GM13976 (cell line): ENCODE measurements around the gene RRAS2.

ENCODE experiments used
- DNase-seq: peaks from one replicate; pipeline ENCODE4 v3.0.0; 2012; ENCODE audit warnings: low spot score
- CTCF ChIP-seq: IDR thresholded peaks from 2 replicates; pipeline ENCODE4 v1.5.1; 2012; ENCODE audit warnings: borderline replicate concordance, mild to moderate bottlenecking; ENCODE audit not compliant: insufficient read depth; ENCODE audit errors: extremely low read depth, missing control alignments, control extremely low read depth
- in situ Hi-C: fragments of 300-500 bp; cut with MboI; formaldehyde crosslinking; loops from one replicate; pipeline ENCODE4 v1.12.0; 2022; ENCODE audit warnings: low sequenced_read_pairs, mixed read lengths, inconsistent platforms; ENCODE audit not compliant: unreplicated experiment

The RRAS2 gene

GRCh38 chr11:14323118-14323676, 35.8 kb downstream of the RRAS2 start:
- in situ Hi-C loops: no loop called here
- DNase-seq: no peak
- no peak for TF ChIP-seq CTCF

GRCh38 chr11:14322510-14322909, 36.5 kb downstream of the RRAS2 start:
- DNase-seq: no peak
- no peak for TF ChIP-seq CTCF
- in situ Hi-C loops: no loop called here

DNA sequence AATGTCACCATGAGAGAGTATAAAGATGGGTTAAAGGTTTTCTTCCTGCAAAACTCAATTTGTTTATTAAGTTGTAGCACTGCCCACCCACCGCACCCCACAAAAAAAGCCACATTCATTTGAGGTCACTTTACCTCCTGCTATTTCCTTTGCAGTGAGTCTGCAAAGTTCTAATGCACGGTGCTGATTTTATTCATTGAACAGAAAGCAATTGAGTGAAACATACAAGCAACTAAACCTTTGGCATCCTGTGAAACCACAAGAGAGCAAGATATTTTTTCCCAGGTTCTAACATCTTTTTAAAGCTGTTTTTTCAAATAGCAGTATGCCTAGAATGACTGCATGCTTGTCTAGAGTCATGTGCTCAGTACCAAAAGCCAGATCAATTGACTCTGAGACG, 39.0 kb downstream of the RRAS2 start:
- no peak for DNase-seq
- in situ Hi-C loops: no loop called here
- no peak for TF ChIP-seq CTCF

- no peak for TF ChIP-seq CTCF
- in situ Hi-C loops: no loop called here
- DNase-seq: no peak
Measured at GRCh38 chr11:14318581-14318981, 40.4 kb downstream of the RRAS2 start.

DNA sequence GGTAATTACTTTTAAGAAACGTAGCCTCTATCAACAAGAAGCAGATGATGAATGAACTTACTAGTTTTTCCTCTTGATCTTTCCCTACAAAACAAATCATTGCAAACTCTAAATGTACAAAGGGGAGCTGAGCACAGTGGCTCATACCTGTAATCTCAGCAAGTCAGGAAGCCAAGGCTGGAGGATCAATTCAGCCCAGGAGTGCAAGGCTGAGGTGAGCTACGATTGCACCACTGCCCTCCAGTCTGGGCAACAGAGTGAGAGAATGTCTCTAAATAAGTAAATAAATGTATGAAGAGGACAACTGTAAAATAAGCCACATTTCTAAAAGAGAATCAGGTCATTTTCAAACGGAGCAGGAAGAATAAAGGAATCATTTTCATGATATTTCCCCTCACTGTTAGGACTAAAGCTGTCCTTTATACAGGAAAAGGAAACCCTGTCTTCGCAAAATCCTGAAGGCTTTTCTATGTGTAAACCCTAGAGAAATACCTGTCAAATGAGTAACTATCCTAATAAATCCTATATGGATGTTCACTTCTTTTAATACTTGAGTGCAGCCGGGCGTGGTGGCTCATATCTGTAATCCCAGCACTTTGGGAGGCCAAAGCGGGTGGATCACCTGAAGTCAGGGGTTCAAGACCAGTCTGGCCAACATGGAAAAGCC, 41.2 kb downstream of the RRAS2 start:
- no peak for DNase-seq
- in situ Hi-C loops: no loop called here
- TF ChIP-seq CTCF: no peak

DNA sequence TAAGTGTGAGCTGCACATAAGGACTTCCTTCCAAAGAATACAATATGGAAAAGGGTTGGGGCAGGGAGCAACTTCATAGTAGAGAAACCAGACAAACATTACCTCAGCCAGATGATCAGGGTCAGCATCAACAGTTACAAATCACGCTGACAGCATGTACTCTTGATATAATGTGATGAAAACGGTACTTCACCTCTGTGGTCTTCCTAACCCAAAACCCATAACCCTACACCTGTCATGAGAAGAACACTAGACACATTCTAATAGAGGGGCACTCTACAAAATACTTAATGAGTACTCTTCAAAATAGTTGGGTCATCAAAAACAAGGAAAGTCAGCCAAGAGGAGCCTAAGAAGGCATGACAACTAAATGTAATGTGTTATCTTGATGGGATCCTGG, 43.9 kb downstream of the RRAS2 start:
- DNase-seq: no peak
- in situ Hi-C loops: no loop called here
- no peak for TF ChIP-seq CTCF
